GM15510 (cell line): Measurements from ENCODE around the gene RNF4.
A peak's percentile ranks its signal among the peaks of the same experiment; 100 is the strongest.

Experiments
- POLR2A ChIP-seq: IDR thresholded peaks from 3 replicates; pipeline ENCODE4 v1.6.1; 2011; ENCODE audit warnings: borderline replicate concordance; ENCODE audit not compliant: insufficient read length; ENCODE audit errors: extremely low read depth

The RNF4 gene

GRCh38 chr4:2461246-2461960, 7.5 kb upstream of the RNF4 start:
- TF ChIP-seq POLR2A, result no peak

GRCh38 chr4:2462218-2462991, 6.5 kb upstream of the RNF4 start:
- no peak for TF ChIP-seq POLR2A

GRCh38 chr4:2462992-2463762, 5.7 kb upstream of the RNF4 start:
- TF ChIP-seq POLR2A, result no peak

- no peak for TF ChIP-seq POLR2A
Observed at GRCh38 chr4:2465032-2465431, 3.9 kb upstream of the RNF4 start.

- peak; percentile 19 for TF ChIP-seq POLR2A
Observed at GRCh38 chr4:2469192-2469984, 482 bp downstream of the RNF4 start.

- TF ChIP-seq POLR2A, result no peak
Observed at GRCh38 chr4:2470791-2471190, 1.9 kb downstream of the RNF4 start.

- TF ChIP-seq POLR2A, result no peak
Observed at GRCh38 chr4:2472187-2472586, 3.3 kb downstream of the RNF4 start.

GRCh38 chr4:2478229-2478628, 9.3 kb downstream of the RNF4 start:
- TF ChIP-seq POLR2A, result no peak

- no peak for TF ChIP-seq POLR2A
Observed at GRCh38 chr4:2480649-2481048, 11.7 kb downstream of the RNF4 start.

- no peak for TF ChIP-seq POLR2A
Observed at GRCh38 chr4:2482192-2482591, 13.3 kb downstream of the RNF4 start.

GRCh38 chr4:2482693-2483092, 13.8 kb downstream of the RNF4 start:
- no peak for TF ChIP-seq POLR2A

- no peak for TF ChIP-seq POLR2A
Observed at GRCh38 chr4:2483237-2483636, 14.3 kb downstream of the RNF4 start.

GRCh38 chr4:2484185-2484584, 15.3 kb downstream of the RNF4 start:
- no peak for TF ChIP-seq POLR2A

GRCh38 chr4:2484993-2485392, 16.1 kb downstream of the RNF4 start:
- no peak for TF ChIP-seq POLR2A

GRCh38 chr4:2485956-2486355, 17.1 kb downstream of the RNF4 start:
- no peak for TF ChIP-seq POLR2A

- TF ChIP-seq POLR2A, result no peak
Observed at GRCh38 chr4:2486981-2487380, 18.1 kb downstream of the RNF4 start.

- no peak for TF ChIP-seq POLR2A
Observed at GRCh38 chr4:2487632-2488031, 18.7 kb downstream of the RNF4 start.
